CD8-positive, alpha-beta memory T cell (primary cell): Measurements from ENCODE around the gene NEK5. TPM values are rescaled to one million over a fixed set of nuclear protein-coding genes. Genes with fewer than 3 reads are reported as not detected.

Source experiments
- CTCF ChIA-PET: fragments of 350-600 bp; sonication (Branson Sonifier 250); formaldehyde crosslinking; loops from one replicate; lab custom pipeline; 2021; ENCODE audit warnings: antibody characterized with exemption; lab: Charles Lee
- POLR2A ChIA-PET: fragments of 350-600 bp; sonication (Branson Sonifier 250); formaldehyde crosslinking; loops from one replicate; lab custom pipeline; 2021; ENCODE audit warnings: antibody characterized with exemption; lab: Charles Lee
- DNase-seq, 5 donors: peaks; one replicate each; pipeline versions ENCODE4 v3.0.0 to v3.0.0-alpha.2; 2020 to 2022; ENCODE audit warnings: mixed read lengths in 1 of 5
- H3K27ac ChIP-seq: one replicate; pipeline ENCODE4 v1.7.0; 2013; ENCODE audit warnings: low read depth, mild to moderate bottlenecking, low read length, moderate library complexity
- H3K27me3 ChIP-seq: 2 replicates; pipeline ENCODE4 v1.7.0; 2013; ENCODE audit warnings: low read length, mild to moderate bottlenecking; ENCODE audit not compliant: insufficient read depth, poor library complexity, severe bottlenecking
- H3K36me3 ChIP-seq: 2 replicates; pipeline ENCODE4 v1.7.0; 2013; ENCODE audit warnings: mild to moderate bottlenecking, low read length, moderate library complexity; ENCODE audit not compliant: insufficient read depth
- H3K4me1 ChIP-seq: 2 replicates; pipeline ENCODE4 v1.7.0; 2013; ENCODE audit warnings: mild to moderate bottlenecking, low read length, moderate library complexity; ENCODE audit not compliant: insufficient read depth
- H3K4me3 ChIP-seq: 2 replicates; pipeline ENCODE4 v1.7.0; 2013; ENCODE audit warnings: mild to moderate bottlenecking, low read length
- H3K9me3 ChIP-seq: 2 replicates; pipeline ENCODE4 v1.7.0; 2013; ENCODE audit warnings: mild to moderate bottlenecking, low read length
- H3K27ac Mint-ChIP-seq, 8 donors: one replicate each; pipeline ENCODE4 v1.8.0; 2020 to 2021; ENCODE audit warnings: mixed read lengths in 8 of 8, mild to moderate bottlenecking in 6 of 8, inconsistent platforms in 3 of 8, moderate library complexity in 3 of 8
- H3K27me3 Mint-ChIP-seq, 2 donors: one replicate each; pipeline ENCODE4 v1.8.0; 2020 to 2021; ENCODE audit warnings: mixed read lengths in 2 of 2, mild to moderate bottlenecking in 1 of 2, moderate library complexity in 1 of 2
- H3K36me3 Mint-ChIP-seq, 3 donors: one replicate each; pipeline ENCODE4 v1.8.0; 2020 to 2021; ENCODE audit warnings: mixed read lengths in 3 of 3, inconsistent platforms in 1 of 3, mild to moderate bottlenecking in 1 of 3
- H3K4me1 Mint-ChIP-seq, 3 donors: one replicate each; pipeline ENCODE4 v1.8.0; 2020 to 2021; ENCODE audit warnings: mixed read lengths in 3 of 3, inconsistent platforms in 1 of 3, mild to moderate bottlenecking in 1 of 3
- H3K4me3 Mint-ChIP-seq, 7 donors: one replicate each; pipeline ENCODE4 v1.8.0; 2020 to 2021; ENCODE audit warnings: mixed read lengths in 7 of 7, mild to moderate bottlenecking in 6 of 7, moderate library complexity in 4 of 7, inconsistent platforms in 2 of 7
- H3K9me3 Mint-ChIP-seq, 5 donors: one replicate each; pipeline ENCODE4 v1.8.0; 2020 to 2022; ENCODE audit warnings: mixed read lengths in 5 of 5, mild to moderate bottlenecking in 3 of 5, moderate library complexity in 2 of 5, inconsistent platforms in 1 of 5
- polyA plus RNA-seq: library from polyadenylated mRNA; unstranded; fragments of 300-500 nt; fragmentation: Illumina TruSeq; gene quantifications from one replicate; pipeline ENCODE4 v1.2.3, GENCODE V29; 2021
- total RNA-seq, 2 experiments: library from RNA; stranded (reverse); gene quantifications; one replicate each; pipeline ENCODE4 v1.2.3, GENCODE V29; 2021

Gene NEK5
- total and polyA plus RNA-seq, 3 experiments from 2014 or later = 0.17 TPM; not detected in 2

DNA sequence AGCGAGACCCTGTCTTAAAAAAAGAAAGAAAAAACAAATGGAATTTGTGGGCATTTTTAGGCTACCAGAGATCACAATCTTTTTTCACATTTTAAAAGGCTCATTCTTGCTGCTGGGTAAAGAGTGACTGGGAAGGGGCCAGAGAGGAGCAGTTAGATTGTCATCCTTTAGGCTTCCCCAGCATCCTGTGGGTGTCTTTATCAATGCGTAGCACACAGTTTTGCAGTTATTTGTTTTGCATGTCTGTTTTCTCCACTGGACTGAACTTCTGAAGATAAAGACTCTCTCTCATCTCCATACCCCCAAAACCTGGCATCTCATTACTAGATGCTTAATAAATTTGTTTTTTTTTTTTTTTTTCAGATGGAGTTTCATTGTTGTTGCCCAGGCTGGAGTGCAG is 106.5 kb downstream of the NEK5 start:
- Histone ChIP-seq H3K27ac (no peak overlapping the region), H3K4me1 (peaks cover 4% of the 10 kb centered on the region), H3K4me3 (no peak overlapping the region), H3K27me3 (no peaks in the 10 kb centered on the region), H3K36me3 (peaks cover 37% of the 10 kb centered on the region), H3K9me3 (no peaks in the 10 kb centered on the region)
- DNase-seq = no peak
- Mint-ChIP-seq H3K27ac (no peak overlapping the region), H3K4me3 (no peak overlapping the region), H3K36me3 (peaks cover 46 to 86% (median 47%) of the 10 kb centered on the region in 3 donors), H3K27me3 (peaks cover 0 to 1% of the 10 kb centered on the region in 2 donors), H3K9me3 (peaks cover 0 to 8% (median 2%) of the 10 kb centered on the region in 5 donors), H3K4me1 (peaks cover 38 to 60% (median 52%) of the 10 kb centered on the region in 3 donors)
- ChIA-PET POLR2A (no interaction called here), CTCF (no interaction called here)

- Mint-ChIP-seq H3K27ac (no peak overlapping the region), H3K36me3 (peaks cover 26 to 81% (median 38%) of the 10 kb centered on the region in 3 donors), H3K4me3 (no peak overlapping the region), H3K9me3 (no peaks in the 10 kb centered on the region), H3K27me3 (no peaks in the 10 kb centered on the region), H3K4me1 (peaks cover 26 to 60% (median 44%) of the 10 kb centered on the region in 3 donors)
- no peaks in the 10 kb centered on the region for H3K4me1 ChIP-seq
- CTCF ChIA-PET = no interaction called here
- peaks cover 23% of the 10 kb centered on the region for H3K36me3 ChIP-seq
- H3K4me3 ChIP-seq = no peak overlapping the region
- no peaks in the 10 kb centered on the region for H3K9me3 ChIP-seq
- POLR2A ChIA-PET = no interaction called here
- H3K27me3 ChIP-seq = no peaks in the 10 kb centered on the region
- no peak for DNase-seq
- H3K27ac ChIP-seq = no peak overlapping the region
Observed at GRCh38 chr13:52020191-52020590, 108.7 kb downstream of the NEK5 start.

DNA sequence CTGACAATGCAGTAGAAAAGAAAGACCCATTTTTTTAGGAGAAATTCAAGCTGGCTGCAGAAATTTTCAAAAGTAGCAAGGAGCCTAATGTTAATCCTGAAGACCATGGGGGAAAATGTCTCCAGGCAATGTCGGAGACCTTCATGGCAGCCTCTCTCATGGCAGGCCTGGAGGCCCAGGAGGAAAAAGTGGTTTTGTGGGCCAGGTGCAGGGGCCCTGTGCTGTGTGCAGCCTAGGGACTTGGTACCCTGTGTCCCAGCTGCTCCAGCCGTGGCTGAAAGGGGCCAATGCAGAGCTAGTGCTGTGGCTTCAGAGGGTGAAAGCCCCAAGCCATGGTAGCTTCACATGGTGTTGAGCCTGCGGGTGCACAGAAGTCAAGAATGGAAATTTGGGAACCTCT is 112.6 kb downstream of the NEK5 start:
- ChIA-PET POLR2A (no interaction called here), CTCF (no interaction called here)
- H3K27ac Mint-ChIP-seq = no peak overlapping the region
- Histone ChIP-seq H3K27ac (no peak overlapping the region), H3K4me1 (peaks cover 11% of the 10 kb centered on the region), H3K4me3 (no peak overlapping the region), H3K27me3 (no peaks in the 10 kb centered on the region), H3K9me3 (no peaks in the 10 kb centered on the region), H3K36me3 (peaks cover 9% of the 10 kb centered on the region)
- peaks cover 9 to 62% (median 22%) of the 10 kb centered on the region in 3 donors for H3K36me3 Mint-ChIP-seq
- peak overlapping the region in 1 of 7 donors; percentile 41 for H3K4me3 Mint-ChIP-seq
- no peak for DNase-seq
- H3K27me3 Mint-ChIP-seq = peaks cover 0 to under 1% of the 10 kb centered on the region in 2 donors
- H3K4me1 Mint-ChIP-seq = peaks cover 34 to 64% (median 56%) of the 10 kb centered on the region in 3 donors
- no peaks in the 10 kb centered on the region for H3K9me3 Mint-ChIP-seq

DNA sequence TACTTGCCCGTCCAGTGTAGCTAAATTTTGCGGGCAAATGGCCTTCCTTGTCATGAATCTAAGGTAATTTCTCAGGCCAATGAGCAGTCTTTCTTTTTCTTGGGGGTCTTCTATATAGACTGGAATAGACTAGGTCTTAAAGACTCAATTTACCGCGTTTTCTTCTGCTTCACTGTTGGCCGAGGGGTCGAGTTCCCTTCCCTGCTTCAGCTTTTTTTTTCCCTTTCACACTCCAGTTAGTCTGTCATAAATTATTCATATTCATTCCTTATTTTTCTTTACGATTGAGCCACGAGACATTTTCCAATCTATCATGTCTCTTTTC is 116.4 kb downstream of the NEK5 start:
- DNase-seq = no peak
- H3K36me3 Mint-ChIP-seq = peaks cover 0 to 27% (median 6%) of the 10 kb centered on the region in 3 donors
- ChIA-PET POLR2A (interaction anchor here (0.6 to 1.1 kb wide), 4 partner anchors 9 to 559 kb away, joined by 3 to 4 read pairs (median 4); partner anchors contain the start of gene NEK3), CTCF (interaction anchor here (0.7 to 1.9 kb wide), 7 partner anchors 9 to 438 kb away, joined by 3 to 5 read pairs (median 5); no protein-coding TSS in a partner anchor)
- H3K4me1 ChIP-seq = peaks cover 19% of the 10 kb centered on the region
- H3K27me3 ChIP-seq = peaks cover 4% of the 10 kb centered on the region
- peak overlapping the region; percentile 96 to 100 (median 99) for H3K4me3 Mint-ChIP-seq
- H3K27ac Mint-ChIP-seq = peak overlapping the region; percentile 50 to 99 (median 94)
- H3K4me3 ChIP-seq = peak overlapping the region; percentile 93
- no peaks in the 10 kb centered on the region for H3K36me3 ChIP-seq
- H3K9me3 ChIP-seq = no peaks in the 10 kb centered on the region
- peak overlapping the region; percentile 64 for H3K27ac ChIP-seq
- peaks cover 25 to 52% (median 37%) of the 10 kb centered on the region in 3 donors for H3K4me1 Mint-ChIP-seq
- H3K9me3 Mint-ChIP-seq = no peaks in the 10 kb centered on the region
- H3K27me3 Mint-ChIP-seq = peaks cover 10 to 31% of the 10 kb centered on the region in 2 donors

DNA sequence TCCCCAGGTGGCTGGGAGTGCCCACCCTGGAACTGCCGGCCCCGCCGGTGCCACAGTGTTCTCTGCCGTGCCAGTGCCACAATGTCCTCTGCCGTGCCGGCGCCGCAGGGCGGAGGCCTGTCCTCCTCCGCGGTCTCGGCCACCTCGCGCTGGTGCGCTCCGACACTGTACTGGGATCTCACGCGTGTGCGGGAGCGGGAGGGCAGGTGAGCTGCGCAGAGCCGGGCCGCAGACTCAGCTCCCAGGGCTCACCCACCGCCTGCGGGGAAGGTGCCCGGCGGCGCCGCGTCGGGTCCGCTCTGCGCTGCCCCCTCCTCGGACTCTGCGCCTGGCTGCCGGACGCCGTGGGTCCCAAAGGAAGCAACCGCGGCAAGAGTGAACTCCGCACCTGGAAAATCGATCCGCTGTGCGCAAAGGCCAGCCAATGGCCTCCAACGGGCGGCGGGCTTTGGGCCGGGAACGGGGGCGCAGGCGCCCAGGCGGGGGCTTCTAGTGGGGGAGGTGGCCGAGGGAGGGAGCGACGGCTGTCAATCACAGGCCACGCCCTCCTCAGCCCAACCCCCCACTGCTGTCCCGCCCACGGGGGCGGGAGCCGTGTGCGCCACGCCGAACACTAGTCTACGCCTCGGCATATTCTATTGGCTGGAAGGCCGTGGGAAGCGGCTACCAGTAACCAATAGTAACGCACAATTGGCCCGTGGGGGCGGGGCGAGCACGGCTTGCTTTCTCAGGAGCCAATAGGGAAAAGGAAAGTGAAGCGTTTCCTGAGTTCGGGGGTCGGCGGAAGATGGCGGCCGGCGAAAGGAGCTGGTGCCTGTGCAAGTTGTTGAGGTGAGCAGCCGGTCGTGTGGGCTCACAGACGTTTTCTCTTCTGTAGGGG is 117.0 kb downstream of the NEK5 start, which contains the start of gene ALG11:
TSS of gene ALG11 (plus strand) at position 767 of the 880 bp plus-strand sequence. CDS start at position 788, 21 bp downstream.
- peaks cover 19% of the 10 kb centered on the region for H3K4me1 ChIP-seq
- peaks cover 10 to 34% of the 10 kb centered on the region in 2 donors for H3K27me3 Mint-ChIP-seq
- no peaks in the 10 kb centered on the region for H3K36me3 ChIP-seq
- ChIA-PET CTCF (interaction anchor here (0.7 to 1.9 kb wide), 7 partner anchors 9 to 439 kb away, joined by 3 to 5 read pairs (median 5); no protein-coding TSS in a partner anchor), POLR2A (interaction anchor here (0.6 to 1.1 kb wide), 4 partner anchors 10 to 559 kb away, joined by 3 to 4 read pairs (median 4); partner anchors contain the start of gene NEK3)
- peak within 1 kb of the TSS; percentile 69 for H3K27ac ChIP-seq
- peaks cover 4% of the 10 kb centered on the region for H3K27me3 ChIP-seq
- peak within 1 kb of the TSS; percentile 50 to 99 (median 94) for H3K27ac Mint-ChIP-seq
- H3K4me3 Mint-ChIP-seq = peak within 1 kb of the TSS; percentile 96 to 100 (median 99)
- no peaks in the 10 kb centered on the region for H3K9me3 Mint-ChIP-seq
- H3K9me3 ChIP-seq = no peaks in the 10 kb centered on the region
- peaks cover 0 to 22% (median 5%) of the 10 kb centered on the region in 3 donors for H3K36me3 Mint-ChIP-seq
- peak; percentile 99 to 100 (median 99) for DNase-seq
- H3K4me1 Mint-ChIP-seq = peaks cover 24 to 46% (median 32%) of the 10 kb centered on the region in 3 donors
- peak within 1 kb of the TSS; percentile 93 for H3K4me3 ChIP-seq

DNA sequence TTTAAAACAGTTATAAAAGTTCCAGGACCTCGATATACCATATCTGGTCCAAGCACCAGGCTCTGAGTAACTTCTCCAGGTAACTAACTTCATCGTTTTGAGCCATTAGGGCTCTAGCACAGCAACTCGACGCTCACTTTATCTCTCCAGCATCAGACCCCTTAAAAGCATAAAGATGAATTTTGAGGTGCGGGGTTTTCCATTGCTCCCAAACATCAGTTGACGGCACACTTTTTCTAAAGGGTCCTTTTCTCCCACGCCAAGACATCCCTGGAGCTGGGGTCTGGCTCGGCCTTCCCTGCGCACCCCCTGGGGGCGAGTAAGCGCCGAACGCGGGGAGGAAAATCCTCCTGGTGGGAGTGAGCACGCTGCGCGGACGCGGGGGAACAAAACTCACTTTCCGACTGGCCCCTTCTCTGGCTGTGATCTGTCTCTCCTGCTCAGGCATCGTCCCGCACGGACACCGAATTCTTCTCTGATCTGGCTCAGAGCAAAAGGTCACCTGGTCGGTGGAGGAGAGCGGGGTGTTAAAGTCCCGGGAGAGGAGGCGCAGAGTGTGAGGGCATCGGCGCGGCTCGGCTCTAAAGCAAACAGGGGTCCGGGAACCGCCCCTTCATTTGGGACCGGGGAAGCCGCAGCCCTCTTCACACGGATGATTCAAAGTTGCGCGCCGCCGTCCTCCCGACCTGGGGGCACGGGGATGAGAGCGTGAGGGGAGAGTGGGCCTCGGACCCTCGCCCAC is 117.8 kb downstream of the NEK5 start, which contains the start of gene ATP7B:
TSS of gene ATP7B (minus strand) at position 561 of the 742 bp plus-strand sequence. CDS start at position 448, 113 bp downstream.
- H3K27me3 Mint-ChIP-seq = peaks cover 10 to 34% of the 10 kb centered on the region in 2 donors
- peak in 4 of 5 donors; percentile 4 to 28 (median 10) for DNase-seq
- H3K27me3 ChIP-seq = peaks cover 4% of the 10 kb centered on the region
- H3K9me3 Mint-ChIP-seq = no peaks in the 10 kb centered on the region
- peak within 1 kb of the TSS; percentile 96 to 100 (median 99) for H3K4me3 Mint-ChIP-seq
- H3K9me3 ChIP-seq = no peaks in the 10 kb centered on the region
- CTCF ChIA-PET = interaction anchor here (1.5 to 1.9 kb wide), 3 partner anchors 8 to 11 kb away, joined by 3 to 4 read pairs (median 4); no protein-coding TSS in a partner anchor
- H3K36me3 ChIP-seq = no peaks in the 10 kb centered on the region
- peaks cover 19% of the 10 kb centered on the region for H3K4me1 ChIP-seq
- peak within 1 kb of the TSS; percentile 69 for H3K27ac ChIP-seq
- peak within 1 kb of the TSS; percentile 50 to 99 (median 94) for H3K27ac Mint-ChIP-seq
- peak within 1 kb of the TSS; percentile 93 for H3K4me3 ChIP-seq
- peaks cover 22 to 38% (median 31%) of the 10 kb centered on the region in 3 donors for H3K4me1 Mint-ChIP-seq
- POLR2A ChIA-PET = no interaction called here
- H3K36me3 Mint-ChIP-seq = peaks cover 0 to 15% (median 4%) of the 10 kb centered on the region in 3 donors

GRCh38 chr13:52009946-52010345 is 118.9 kb downstream of the NEK5 start:
- Mint-ChIP-seq H3K27me3 (peaks cover 10 to 34% of the 10 kb centered on the region in 2 donors), H3K4me3 (peak overlapping the region in 6 of 7 donors; percentile 13 to 100 (median 41)), H3K9me3 (no peaks in the 10 kb centered on the region), H3K36me3 (peaks cover 0 to 9% (median 0%) of the 10 kb centered on the region in 3 donors), H3K4me1 (peaks cover 18 to 28% (median 25%) of the 10 kb centered on the region in 3 donors), H3K27ac (peak overlapping the region in 2 of 8 donors; percentile 32 to 40)
- Histone ChIP-seq H3K27me3 (peaks cover 4% of the 10 kb centered on the region), H3K4me3 (no peak overlapping the region), H3K9me3 (no peaks in the 10 kb centered on the region), H3K4me1 (peaks cover 19% of the 10 kb centered on the region), H3K27ac (peak overlapping the region; percentile 12), H3K36me3 (no peaks in the 10 kb centered on the region)
- DNase-seq = no peak
- CTCF ChIA-PET = no interaction called here
- POLR2A ChIA-PET = no interaction called here
